HEK293T (cell line): ENCODE results near the gene ZNF729.

Experiments used
- CTCF ChIA-PET: fragments of 350-600 bp; formaldehyde crosslinking; extraction: SDS; loops from one replicate; lab custom pipeline; 2021; ENCODE audit warnings: antibody characterized with exemption, inconsistent platforms; lab: Yijun Ruan, JAX
- POLR2A ChIA-PET: fragments of 350-600 bp; formaldehyde crosslinking; extraction: SDS; loops from one replicate; lab custom pipeline; 2020; ENCODE audit warnings: antibody characterized with exemption, inconsistent platforms; lab: Yijun Ruan, JAX
- DNase-seq: peaks from one replicate; pipeline ENCODE4 v3.0.0; 2012; ENCODE audit warnings: mixed read lengths; ENCODE audit errors: extremely low spot score
- ARNT ChIP-seq: fragments of 450-650 bp; IDR thresholded peaks from 2 replicates; pipeline ENCODE4 v1.6.1; 2017; ENCODE audit warnings: mild to moderate bottlenecking
- BHLHE40 ChIP-seq: fragments of 450-650 bp; IDR thresholded peaks from 2 replicates; pipeline ENCODE4 v1.6.1; 2016; ENCODE audit warnings: mild to moderate bottlenecking, moderate library complexity, borderline replicate concordance
- CTBP1 ChIP-seq: fragments of 450-650 bp; IDR thresholded peaks from 2 replicates; pipeline ENCODE4 v1.6.1; 2016; ENCODE audit warnings: borderline replicate concordance
- ELF4 ChIP-seq: fragments of 450-650 bp; IDR thresholded peaks from 2 replicates; pipeline ENCODE4 v1.6.1; 2017; ENCODE audit warnings: antibody characterized with exemption
- FOXA1 ChIP-seq: fragments of 450-650 bp; IDR thresholded peaks from 2 replicates; pipeline ENCODE4 v1.6.1; 2016; ENCODE audit warnings: mild to moderate bottlenecking
- FOXK2 ChIP-seq: fragments of 450-650 bp; IDR thresholded peaks from 2 replicates; pipeline ENCODE4 v1.6.1; 2016; ENCODE audit warnings: mild to moderate bottlenecking
- FOXM1 ChIP-seq: fragments of 450-650 bp; IDR thresholded peaks from 2 replicates; pipeline ENCODE4 v1.6.1; 2017; ENCODE audit warnings: mild to moderate bottlenecking, borderline replicate concordance
- HDGF ChIP-seq: fragments of 450-650 bp; IDR thresholded peaks from 2 replicates; pipeline ENCODE4 v1.6.1; 2017; ENCODE audit warnings: antibody characterized with exemption, borderline replicate concordance
- L3MBTL2 ChIP-seq: fragments of 450-650 bp; conservative IDR thresholded peaks from 2 replicates; pipeline ENCODE4 v1.6.1; 2016; ENCODE audit warnings: mild to moderate bottlenecking
- LEF1 ChIP-seq: fragments of 450-650 bp; IDR thresholded peaks from 2 replicates; pipeline ENCODE4 v1.6.1; 2017; ENCODE audit warnings: mild to moderate bottlenecking, borderline replicate concordance
- NFRKB ChIP-seq: fragments of 450-650 bp; IDR thresholded peaks from 2 replicates; pipeline ENCODE4 v1.6.1; 2016; ENCODE audit warnings: mild to moderate bottlenecking, moderate library complexity
- PKNOX1 ChIP-seq: fragments of 450-650 bp; IDR thresholded peaks from 2 replicates; pipeline ENCODE4 v1.6.1; 2016
- SP1 ChIP-seq: fragments of 450-650 bp; IDR thresholded peaks from 2 replicates; pipeline ENCODE4 v1.6.1; 2017
- SUZ12 ChIP-seq: fragments of 450-650 bp; IDR thresholded peaks from 2 replicates; pipeline ENCODE4 v1.6.1; 2016; ENCODE audit warnings: mild to moderate bottlenecking
- TARDBP ChIP-seq: fragments of 450-650 bp; IDR thresholded peaks from 2 replicates; pipeline ENCODE4 v1.6.1; 2016
- ZNF384 ChIP-seq: fragments of 450-650 bp; IDR thresholded peaks from 2 replicates; pipeline ENCODE4 v1.6.1; 2016

The ZNF729 gene

GRCh38 chr19:22326219-22326618 is 40.0 kb downstream of the ZNF729 start:
- CTCF ChIA-PET: no interaction called here
- TF ChIP-seq BHLHE40 (no peak), TARDBP (no peak), CTBP1 (no peak), FOXA1 (no peak), ELF4 (no peak), L3MBTL2 (no peak), ZNF384 (no peak), NFRKB (no peak), HDGF (no peak), SP1 (no peak), SUZ12 (no peak), LEF1 (no peak), PKNOX1 (no peak), FOXM1 (no peak), ARNT (no peak), FOXK2 (no peak)
- POLR2A ChIA-PET: no interaction called here
- DNase-seq: no peak

DNA sequence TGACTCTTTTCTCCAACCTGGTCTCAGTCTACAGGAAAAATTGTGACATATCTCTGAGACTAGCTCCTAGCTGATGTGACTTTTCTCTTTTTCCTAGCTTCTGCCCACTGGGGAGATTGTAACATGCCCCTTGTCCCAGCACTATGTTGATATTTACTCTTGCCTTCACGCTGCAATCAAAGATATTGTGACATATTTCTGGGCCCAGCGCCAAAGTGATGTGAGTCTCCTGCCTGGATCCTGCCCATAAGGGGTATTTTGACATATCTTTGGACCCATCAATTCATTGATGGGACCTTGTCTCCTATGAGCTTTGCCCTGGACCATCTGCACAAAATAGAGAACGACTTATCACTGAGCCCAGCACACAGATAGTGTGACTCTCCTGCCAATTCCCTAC is 41.1 kb downstream of the ZNF729 start:
- ChIA-PET POLR2A (no interaction called here), CTCF (no interaction called here)
- no peak for DNase-seq
- TF ChIP-seq FOXK2 (no peak), BHLHE40 (no peak), ZNF384 (no peak), CTBP1 (no peak), ARNT (no peak), L3MBTL2 (no peak), SUZ12 (no peak), SP1 (no peak), FOXM1 (no peak), ELF4 (no peak), TARDBP (no peak), LEF1 (no peak), FOXA1 (no peak), HDGF (no peak)

DNA sequence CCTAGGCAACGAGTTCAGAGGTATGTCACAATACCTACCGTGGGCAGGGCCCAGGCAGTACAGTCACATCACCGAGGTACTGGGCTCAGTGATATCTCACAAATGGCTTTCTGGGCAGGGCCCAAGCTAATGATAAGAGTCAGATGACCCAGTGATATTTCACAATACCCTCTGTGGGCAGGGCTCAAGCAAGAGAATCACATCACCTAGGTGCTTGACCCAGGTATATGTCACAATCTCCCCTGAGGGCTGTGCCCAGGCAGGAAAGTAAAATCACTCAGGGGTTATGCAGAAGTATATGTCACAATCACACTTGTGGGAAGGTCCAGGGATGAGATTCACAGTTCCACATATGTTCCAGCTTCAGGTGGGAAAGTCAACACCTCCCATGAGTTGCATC is 45.3 kb downstream of the ZNF729 start:
- ChIA-PET CTCF (no interaction called here), POLR2A (no interaction called here)
- no peak for TF ChIP-seq SUZ12
- no peak for TF ChIP-seq LEF1
- no peak for TF ChIP-seq PKNOX1
- no peak for TF ChIP-seq ARNT
- TF ChIP-seq FOXM1: no peak
- TF ChIP-seq CTBP1: no peak
- no peak for TF ChIP-seq TARDBP
- TF ChIP-seq FOXK2: no peak
- DNase-seq: no peak

- ChIA-PET CTCF (no interaction called here), POLR2A (no interaction called here)
- no peak for DNase-seq
- TF ChIP-seq ARNT: no peak
- no peak for TF ChIP-seq BHLHE40
- no peak for TF ChIP-seq FOXM1
- TF ChIP-seq CTBP1: no peak
- no peak for TF ChIP-seq ELF4
- no peak for TF ChIP-seq NFRKB
- no peak for TF ChIP-seq SP1
- no peak for TF ChIP-seq L3MBTL2
- no peak for TF ChIP-seq LEF1
- no peak for TF ChIP-seq FOXA1
- TF ChIP-seq PKNOX1: no peak
- no peak for TF ChIP-seq ZNF384
- no peak for TF ChIP-seq FOXK2
- no peak for TF ChIP-seq HDGF
- TF ChIP-seq SUZ12: no peak
Measured at GRCh38 chr19:22332924-22333323, 46.7 kb downstream of the ZNF729 start.

GRCh38 chr19:22335716-22336115 is 49.5 kb downstream of the ZNF729 start:
- ChIA-PET CTCF (no interaction called here), POLR2A (no interaction called here)
- TF ChIP-seq SUZ12 (no peak), ZNF384 (no peak), SP1 (no peak), HDGF (no peak), TARDBP (no peak), L3MBTL2 (no peak)
- DNase-seq: no peak

- POLR2A ChIA-PET: no interaction called here
- CTCF ChIA-PET: no interaction called here
- no peak for TF ChIP-seq FOXM1
- no peak for TF ChIP-seq HDGF
- no peak for DNase-seq
Measured at GRCh38 chr19:22354665-22355064, 68.4 kb downstream of the ZNF729 start.
